Stimulated activated CD4-positive, alpha-beta T cell treated with anti-CD3 and anti-CD28 coated beads, TNF-alpha, amount 100 ng/mL, for 4 hours (primary cell): Measurements from ENCODE around the gene ARL16.

Experiments
- DNase-seq, 3 experiments: peaks; one replicate each; pipeline ENCODE4 v3.0.0-alpha.2; 2020; ENCODE audit warnings: low read depth in 3 of 3

ARL16 gene

DNA sequence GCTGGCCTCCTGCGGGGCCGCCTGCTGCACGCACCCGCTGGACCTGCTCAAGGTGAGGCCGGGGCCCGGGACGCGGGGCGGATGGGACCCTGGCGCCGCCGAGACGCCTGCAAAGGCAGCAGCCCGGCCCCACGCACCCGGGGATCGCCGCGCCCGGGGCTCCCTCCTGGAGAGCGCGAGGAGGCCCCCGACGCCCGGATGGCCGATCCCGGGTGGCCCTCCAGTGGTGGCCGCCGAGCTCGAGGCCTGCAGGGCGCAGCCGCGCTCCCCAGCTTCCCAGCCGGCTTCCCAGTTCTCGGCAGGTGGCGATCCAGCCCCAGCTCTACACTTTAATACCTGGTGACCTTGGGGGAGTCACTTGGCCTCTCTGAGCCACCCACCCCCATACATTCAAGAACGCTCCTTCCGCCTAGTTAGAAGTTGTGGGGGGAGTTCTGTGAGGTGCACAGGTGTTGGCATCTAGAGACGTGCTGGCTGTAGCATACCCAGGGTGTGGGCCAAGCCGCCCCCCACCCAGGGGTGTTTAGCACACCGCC lies 28.9 kb upstream of the ARL16 start:
- DNase-seq = no peak

DNA sequence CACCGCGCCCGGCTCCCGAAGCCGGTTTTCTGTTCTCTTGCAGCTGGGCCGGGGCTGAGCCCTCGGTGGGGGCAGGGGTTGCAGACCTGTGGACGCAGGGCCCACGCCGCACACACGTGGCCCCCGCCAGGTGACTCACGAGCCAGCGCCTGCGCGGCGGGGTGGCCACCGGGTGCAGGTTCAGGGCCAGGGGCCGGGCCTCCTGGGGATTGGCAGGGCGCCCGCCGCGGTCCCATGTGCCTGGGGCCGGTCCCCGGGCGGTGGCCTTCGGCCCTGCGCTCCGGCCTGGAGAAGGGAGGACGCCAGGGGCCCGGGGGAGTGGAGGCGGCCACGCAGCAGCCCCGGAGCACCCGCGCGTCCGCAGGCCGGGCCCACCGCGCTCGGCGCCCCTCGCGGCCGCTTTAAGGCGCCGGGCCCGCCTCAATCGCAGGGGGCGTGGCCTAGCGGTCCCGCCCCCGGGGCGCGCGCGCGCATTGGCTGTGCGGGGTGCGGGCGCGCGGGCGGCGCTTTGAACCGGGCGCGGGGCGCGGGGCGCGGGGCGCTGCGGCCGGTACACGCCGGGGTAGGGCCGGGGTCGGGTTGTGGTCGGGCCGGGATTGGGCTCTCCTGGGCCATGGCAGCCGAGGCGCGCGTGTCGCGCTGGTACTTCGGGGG lies 28.3 kb upstream of the ARL16 start, which contains the start of gene SLC25A10:
TSS of gene SLC25A10 (plus strand) at position 471 of the 654 bp plus-strand sequence. CDS start at position 614, 143 bp downstream.
- DNase-seq = peak; percentile 62 to 81 (median 67)

DNA sequence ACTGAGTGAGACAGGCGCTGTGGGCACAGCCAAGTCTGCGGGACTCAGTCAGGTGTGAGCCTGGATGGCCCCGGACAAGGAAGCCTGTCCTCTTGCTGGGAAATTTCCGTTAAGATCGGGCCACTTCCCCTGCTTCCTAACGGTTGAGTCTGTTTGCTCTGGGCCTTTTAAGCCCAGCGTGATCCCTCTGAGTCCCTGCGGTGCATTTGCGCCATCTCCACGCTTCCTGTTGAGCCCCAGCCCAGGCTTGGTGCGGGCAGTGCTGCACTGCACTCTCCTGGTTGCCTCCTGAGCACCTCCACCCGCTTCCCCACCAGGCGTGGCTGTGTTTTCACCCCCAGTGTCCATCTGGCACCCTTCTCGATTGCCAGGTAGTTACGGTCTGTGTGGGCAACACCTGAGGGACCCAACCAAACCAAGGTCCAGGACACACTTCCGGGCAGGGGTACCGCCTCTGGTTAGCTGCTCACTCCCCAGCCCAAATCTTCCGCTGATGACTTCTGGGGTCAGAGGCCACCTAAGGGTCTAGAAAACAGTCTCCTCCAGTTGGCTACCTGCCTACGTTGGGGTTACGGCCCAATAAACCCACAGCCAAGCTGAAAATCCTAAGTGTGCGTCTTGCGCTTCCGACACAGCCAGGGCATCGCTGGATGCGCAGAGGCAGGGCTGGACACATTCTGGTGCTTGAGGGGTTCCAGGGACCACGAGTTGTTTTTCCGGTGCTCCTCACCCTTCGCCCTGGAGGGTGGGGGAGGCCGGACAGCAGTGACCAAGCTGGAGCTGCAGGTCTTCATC lies 27.1 kb upstream of the ARL16 start:
- peak in 1 of 3 experiments; percentile 13 for DNase-seq

DNA sequence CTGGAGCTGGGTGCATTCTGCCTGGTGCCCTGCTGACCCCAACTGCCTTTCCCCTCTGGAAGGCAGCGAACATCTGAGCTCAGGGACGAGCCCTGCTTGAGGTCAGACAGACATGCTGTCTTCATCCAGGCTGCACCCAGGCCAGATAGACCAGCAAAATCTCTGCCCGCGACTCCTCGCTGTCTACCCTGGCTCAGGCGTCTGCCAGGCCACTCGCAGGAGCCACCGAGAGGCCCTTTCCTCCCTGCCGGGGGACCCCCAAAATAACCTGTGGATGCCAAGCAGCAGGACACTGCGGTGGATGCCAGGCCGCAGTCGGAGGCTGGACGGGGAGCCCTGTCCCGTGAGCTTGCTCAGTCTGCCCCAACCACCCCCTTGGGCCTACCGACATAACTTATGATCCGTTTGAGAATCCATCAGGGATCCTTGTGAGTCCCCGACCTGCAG lies 25.2 kb upstream of the ARL16 start:
- no peak for DNase-seq

DNA sequence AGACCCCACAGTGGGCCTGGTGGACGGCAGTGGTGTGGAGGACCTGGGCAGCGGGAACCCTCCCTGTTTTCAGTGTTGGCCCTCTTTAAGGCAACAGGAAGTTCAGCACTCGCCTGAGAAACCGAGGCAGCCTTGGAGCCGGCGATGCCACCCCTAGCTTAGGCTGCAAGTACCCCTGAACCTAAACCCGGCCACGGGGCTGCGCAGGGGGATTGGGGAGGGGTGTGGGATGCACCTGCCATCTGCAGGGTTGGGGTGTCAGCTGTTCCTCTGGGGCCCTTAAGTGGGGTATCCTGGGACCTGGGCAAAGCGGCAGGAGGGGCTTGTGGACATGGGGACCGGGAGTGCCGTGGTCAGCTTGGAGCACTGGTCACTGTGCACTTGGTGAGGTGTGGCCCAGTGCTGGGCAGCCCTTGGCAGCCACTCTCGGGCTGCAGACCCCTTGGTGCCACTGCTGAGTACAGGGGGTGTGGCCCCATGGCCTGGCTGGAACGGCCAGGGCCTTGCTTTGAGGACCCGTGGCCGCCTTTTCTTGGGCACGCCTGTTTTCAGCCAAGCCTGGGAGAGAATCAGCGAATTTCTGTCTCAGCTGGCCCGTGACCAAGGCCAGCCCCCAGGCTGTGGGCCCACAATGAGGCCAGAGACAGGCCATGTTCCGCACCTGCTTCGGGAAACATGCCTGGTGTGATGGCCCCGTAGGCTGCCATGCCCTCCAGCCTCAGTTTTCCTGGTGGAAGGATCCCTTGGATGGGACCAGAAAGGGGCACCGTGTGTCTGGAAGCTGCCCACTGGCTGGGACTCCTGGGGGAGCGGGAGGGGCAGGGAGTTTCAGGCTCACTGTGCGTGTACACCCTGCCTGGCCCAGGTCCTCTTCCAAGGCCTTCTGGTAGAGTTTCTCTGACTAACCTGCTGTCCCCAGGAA lies 24.4 kb upstream of the ARL16 start:
- no peak for DNase-seq

DNA sequence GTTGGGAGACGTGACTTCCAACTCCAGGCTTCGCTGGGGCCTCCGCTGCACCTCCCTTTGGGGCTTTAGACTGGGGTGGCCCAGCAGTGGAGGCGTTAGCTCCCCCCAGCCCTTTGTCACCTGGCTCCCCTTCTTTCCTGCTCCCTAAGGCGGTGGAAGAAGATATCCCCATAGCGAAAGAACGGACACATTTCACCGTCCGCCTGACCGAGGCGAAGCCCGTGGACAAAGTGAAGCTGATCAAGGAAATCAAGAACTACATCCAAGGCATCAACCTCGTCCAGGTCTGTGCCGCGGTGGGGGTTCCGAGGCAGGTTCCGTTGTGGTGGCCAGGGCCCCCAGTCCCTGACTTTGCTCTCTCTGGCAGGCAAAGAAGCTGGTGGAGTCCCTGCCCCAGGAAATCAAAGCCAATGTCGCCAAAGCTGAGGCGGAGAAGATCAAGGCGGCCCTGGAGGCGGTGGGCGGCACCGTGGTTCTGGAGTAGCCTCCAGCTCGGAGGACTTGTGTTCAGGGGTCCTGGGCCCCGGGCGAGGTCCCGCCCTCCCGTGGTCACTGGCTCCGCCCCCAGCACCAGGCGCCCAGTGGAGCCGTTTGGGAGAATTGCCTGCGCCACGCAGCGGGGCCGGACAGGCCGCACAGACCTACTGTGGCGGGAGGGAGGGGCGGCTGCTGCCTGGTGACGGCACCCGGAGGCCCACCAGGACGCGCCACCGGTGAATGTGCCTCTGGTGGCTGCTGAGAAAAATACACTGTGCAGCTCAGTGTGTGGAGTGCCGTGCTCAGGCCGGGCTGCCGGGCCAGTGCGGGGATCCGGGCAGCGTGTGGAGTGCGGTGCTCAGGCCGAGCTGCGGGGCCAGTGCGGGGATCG lies 23.4 kb upstream of the ARL16 start:
- no peak for DNase-seq

DNA sequence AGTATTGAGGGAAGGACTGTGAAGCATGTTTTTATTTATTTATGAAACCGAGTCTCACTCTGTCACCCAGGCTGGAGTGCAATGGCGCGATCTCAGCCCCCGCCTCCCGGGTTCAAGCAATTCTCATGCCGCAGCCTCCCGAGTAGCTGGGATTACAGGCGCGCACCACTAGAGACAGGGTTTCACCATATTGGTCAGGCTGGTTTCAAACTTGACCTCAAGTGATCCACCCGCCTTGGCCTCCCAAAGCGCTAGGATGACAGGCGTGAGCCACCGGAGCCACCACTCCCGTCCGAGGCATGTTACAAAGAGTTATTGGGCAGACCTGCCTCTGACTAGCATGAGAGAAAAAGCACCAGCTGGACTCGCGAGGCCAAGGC lies 22.6 kb upstream of the ARL16 start:
- no peak for DNase-seq

DNA sequence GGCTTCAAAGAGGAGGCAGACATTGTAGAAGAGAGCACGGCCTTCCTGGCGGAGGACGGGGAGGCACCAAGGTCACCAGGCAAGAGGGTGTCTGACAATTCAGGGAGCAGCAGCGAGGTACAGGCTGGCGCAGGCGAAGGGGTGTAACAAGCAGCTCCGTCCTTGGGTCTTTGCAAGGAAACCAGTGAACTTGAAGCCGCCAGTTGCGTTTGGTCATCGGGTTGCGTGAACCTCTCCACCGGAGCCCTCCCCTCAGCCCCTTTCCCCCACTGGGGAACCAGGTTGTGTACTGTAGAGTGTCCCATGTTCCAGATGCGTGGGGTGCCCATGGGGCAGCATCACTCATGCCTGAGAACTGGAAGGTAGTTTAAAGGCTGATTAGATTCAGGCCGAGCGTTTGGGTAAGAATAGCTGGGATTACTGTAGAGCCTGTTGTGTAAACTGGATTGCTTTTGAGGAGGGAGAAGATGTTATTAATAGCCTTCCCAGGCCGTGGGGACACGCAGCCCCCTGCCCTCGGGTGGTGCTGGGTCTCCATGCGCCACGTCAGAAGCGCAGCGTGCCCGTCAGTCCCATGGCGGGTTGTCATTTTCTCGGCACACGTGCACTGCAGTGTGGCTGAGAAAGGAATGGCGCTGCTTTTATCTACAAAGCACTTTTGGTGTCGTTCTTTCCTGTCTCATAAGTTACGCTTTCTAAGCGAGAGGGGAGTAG lies 22.1 kb upstream of the ARL16 start:
- DNase-seq = no peak

DNA sequence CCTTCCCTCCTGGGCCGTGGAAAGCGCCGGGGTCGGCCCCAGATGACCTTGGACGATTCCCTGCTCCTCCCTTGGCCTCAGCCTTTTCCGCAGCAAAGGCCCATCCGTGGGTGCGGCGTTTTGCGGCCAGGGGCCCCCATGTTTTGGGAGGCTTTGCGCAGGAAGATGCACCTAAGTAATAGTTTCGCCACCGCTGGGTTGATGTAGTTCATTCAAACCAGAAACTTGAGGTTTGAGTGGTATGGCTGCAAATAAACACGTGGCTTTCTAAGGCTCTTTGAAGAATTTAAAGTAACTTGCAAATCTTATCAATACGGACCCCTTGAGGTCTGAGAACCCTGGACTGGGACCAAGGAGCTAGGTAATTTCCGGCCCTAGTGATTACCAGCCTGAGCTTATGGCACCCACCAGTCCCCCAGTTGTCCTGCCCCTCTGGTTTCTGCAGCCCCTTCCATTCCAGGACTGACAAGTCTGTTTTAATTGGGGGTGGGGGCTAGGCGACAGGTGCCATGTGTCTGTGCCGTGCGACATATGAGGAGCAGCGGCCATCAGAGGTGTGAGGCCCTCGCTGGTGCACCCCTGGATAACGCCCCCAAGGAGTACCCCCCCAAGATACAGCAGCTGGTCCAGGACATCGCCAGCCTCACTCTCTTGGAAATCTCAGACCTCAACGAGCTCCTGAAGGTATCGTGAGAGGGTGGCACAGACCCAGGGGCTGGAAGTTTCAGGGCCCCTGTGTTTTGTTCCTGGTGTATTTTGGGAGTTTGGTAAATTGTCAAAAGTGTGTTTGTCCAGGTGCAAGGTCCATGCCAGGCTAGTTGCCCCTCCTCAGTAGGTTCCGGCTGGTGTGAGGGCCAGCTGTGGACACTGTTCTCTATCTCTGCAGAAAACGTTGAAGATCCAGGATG lies 20.4 kb upstream of the ARL16 start:
- no peak for DNase-seq

DNA sequence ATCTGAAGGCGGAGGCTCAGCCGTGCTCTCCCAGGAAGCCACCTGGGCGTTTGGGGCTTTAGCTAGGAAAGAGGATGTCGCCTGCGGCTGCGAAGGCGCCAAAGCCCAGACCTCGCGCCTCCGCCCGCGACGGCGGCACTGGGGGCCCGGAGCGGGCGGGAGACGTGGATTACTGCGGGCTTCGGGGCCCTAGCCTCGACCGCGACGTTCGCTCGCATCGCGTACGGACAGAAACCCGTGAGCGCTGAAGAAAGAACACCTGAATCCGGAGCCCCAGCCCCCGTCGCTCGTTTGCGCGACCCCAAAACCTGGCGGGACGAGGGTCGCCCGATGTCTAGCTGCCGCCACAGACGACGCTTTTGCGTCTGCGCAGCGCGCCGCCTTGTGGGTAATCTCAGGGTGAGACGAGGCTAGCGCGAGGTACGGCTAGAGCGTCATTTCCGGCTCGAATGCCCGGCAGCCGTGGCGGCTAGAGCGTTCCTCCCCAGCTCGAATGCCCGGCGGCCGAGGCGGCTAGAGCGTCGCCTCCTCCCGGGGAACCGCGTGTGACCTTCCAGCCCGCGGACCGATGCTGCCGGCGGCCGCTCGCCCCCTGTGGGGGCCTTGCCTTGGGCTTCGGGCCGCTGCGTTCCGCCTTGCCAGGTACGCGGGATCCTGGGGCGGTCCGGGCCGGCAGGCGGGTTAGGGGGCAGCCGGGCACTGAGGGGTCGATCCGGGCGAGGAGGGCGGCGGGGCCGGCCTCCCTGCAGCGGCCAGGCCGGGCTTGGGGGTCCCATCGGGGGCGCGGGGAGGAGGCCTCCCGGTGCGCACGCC lies 19.5 kb upstream of the ARL16 start, which contains the start of gene MRPL12:
TSS of gene MRPL12 (plus strand) at position 434 of the 813 bp plus-strand sequence. CDS start at position 569, 135 bp downstream.
- DNase-seq = peak; percentile 78 to 80 (median 79)

DNA sequence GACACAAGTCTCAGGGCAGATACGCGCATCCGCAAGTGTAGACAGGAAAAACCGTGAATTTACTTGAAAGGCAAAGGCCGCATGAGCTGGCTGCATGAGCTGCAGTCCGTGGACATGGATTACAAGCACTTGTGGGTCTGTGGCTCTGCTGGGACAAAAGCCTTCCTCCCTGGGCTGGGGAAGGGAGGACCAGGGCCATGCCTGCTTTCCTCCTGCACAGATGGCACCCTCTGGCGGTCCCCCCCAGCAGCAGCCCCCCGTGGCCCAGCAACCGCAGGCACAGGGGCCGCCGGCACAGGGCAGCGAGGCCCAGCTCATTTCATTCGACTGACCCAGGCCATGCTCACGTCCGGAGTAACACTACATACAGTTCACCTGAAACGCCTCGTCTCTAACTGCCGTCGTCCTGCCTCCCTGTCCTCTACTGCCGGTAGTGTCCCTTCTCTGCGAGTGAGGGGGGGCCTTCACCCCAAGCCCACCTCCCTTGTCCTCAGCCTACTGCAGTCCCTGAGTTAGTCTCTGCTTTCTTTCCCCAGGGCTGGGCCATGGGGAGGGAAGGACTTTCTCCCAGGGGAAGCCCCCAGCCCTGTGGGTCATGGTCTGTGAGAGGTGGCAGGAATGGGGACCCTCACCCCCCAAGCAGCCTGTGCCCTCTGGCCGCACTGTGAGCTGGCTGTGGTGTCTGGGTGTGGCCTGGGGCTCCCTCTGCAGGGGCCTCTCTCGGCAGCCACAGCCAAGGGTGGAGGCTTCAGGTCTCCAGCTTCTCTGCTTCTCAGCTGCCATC lies 17.9 kb upstream of the ARL16 start:
- DNase-seq = no peak

DNA sequence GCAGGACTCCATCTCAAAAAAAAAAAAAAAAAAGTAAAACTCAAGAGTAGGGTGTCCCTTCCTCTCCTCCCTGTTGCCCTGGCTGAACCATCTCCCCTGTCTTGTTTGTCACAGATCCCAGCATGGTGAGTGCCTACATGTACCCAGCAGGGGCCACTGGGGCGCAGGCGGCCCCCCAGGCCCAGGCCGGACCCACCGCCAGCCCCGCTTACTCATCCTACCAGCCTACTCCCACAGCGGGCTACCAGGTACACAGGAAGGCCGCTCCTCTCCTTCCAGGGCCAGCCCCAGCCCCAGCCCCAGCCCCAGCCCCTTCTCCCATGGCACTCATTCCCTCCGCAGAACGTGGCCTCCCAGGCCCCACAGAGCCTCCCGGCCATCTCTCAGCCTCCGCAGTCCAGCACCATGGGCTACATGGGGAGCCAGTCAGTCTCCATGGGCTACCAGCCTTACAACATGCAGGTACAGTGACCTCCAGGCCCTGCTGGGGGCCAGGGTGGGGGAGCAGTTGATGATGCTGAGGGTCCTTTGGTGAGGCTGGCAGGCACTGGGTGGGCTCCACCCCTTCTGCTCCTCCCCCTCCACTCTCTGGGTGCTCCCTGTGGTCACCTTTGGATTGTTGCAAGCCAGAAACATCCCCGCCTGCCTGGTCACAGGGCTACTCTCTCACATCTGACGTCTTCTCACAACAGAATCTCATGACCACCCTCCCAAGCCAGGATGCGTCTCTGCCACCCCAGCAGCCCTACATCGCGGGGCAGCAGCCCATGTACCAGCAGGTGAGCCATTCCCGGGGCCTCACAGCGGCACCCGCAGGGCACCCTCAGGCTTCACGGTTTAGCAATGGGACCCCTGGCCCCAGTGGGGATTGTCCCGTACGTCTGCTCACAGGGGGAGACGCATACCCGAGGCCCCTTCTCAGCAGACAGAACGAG lies 17.0 kb upstream of the ARL16 start:
- no peak for DNase-seq

DNA sequence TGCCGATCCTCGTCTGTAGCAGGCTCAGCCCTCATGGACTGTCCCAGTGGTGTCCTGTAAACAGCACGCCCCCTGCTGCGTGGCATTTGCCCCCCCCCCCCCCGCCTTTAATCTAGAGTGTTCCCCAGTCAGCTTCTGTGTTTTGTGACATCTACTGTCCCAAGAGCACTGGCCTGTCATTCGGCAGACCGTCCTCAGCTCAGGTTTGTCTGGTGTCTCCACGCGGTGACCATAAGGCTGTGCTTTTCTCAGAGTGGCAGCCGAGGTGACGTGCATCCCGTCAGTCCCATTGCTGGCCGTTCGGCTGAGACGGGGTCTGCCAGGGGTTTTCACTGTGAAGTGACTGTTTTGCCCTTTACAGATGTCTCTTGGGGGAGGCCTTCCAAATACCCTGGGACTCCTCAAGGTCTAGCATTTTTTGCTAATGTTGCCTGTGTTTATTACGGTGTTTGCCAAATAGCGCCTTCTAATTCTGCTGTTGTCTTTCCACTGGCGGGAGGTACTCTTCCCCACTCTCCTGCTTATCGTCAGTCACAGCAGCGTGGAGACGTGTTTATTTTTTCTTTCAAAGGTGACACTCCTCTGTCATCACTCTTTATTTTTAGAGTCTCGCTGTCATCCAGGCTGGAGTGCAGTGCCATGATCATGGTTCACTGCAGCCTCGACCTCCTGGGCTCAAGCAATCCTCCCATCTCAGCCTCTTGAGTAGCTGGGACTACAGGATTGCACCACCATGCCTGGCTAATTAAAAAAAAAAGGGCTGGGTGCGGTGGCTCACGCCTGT lies 13.9 kb upstream of the ARL16 start:
- DNase-seq = no peak

DNA sequence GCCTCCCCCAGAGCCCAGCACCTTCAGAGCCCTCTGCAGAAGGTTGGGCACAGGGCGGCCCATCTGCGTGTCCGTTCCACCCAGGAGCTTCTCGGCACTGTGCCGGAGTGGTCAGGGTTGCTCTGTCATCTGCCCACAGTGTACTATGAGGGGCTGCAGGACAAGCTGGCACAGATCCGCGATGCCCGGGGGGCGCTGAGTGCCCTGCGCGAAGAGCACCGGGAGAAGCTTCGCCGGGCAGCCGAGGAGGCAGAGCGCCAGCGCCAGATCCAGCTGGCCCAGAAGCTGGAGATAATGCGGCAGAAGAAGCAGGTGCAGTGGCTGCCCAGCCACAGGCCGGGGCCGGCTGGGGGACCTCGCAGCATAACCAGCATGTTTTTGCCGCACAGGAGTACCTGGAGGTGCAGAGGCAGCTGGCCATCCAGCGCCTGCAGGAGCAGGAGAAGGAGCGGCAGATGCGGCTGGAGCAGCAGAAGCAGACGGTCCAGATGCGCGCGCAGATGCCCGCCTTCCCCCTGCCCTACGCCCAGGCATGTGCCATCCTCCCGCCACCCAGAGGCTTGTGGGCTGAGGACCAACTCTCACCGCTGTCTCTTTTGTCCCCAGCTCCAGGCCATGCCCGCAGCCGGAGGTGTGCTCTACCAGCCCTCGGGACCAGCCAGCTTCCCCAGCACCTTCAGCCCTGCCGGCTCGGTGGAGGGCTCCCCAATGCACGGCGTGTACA lies 12.8 kb upstream of the ARL16 start:
- no peak for DNase-seq

DNA sequence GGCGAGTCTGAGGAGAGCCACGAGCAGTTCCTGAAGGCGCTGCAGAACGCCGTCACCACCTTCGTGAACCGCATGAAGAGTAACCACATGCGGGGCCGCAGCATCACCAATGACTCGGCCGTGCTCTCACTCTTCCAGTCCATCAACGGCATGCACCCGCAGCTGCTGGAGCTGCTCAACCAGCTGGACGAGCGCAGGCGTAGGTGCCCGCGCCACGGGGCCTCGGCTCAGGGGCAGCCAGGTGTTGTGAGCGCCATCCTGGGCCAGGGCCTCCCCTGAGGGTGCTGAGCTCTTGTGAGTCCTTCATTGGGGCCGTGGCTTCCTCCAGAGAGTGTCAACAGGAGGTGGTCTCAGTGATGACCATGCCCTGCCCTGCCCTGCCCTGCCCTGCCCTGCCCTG lies 12.2 kb upstream of the ARL16 start:
- no peak for DNase-seq
